K562 (cell line): Measurements from ENCODE around the gene KLRF1. TPM values are rescaled to one million over a fixed set of nuclear protein-coding genes. Genes with fewer than 3 reads are reported as not detected.

Experiments used
- ATAC-seq: fragments of 200-7000 bp; cut with Tn5 transposase; 3 replicates; pipeline ENCODE4 v1.9.1; 2020; ENCODE audit warnings: moderate library complexity
- BruUV-seq: library from RNA; stranded (reverse); fragments of 400-500 nt; replicated peaks from 2 replicates; lab custom pipeline; 2021; lab: Mats Ljungman, UMichigan
- CTCF ChIA-PET: fragments of 300-600 bp; formaldehyde crosslinking; extraction: SDS; loops from one replicate; lab custom pipeline; 2021; ENCODE audit warnings: low intra/inter-chr PET ratio; lab: Yijun Ruan, JAX
- POLR2A ChIA-PET: fragments of 300-600, 350-650 bp; sonication (Branson Sonifier 250); formaldehyde crosslinking; extraction: SDS; loops from one replicate; lab custom pipeline; 2021; ENCODE audit warnings: antibody characterized with exemption, inconsistent platforms; lab: Yijun Ruan, JAX
- DNase-seq, 4 experiments: peaks; one replicate each; pipeline versions ENCODE4 v3.0.0 to v3.0.0-alpha.2; 2011 to 2018; ENCODE audit warnings: low spot score in 3 of 4, mixed read lengths in 3 of 4; ENCODE audit errors: extremely low read depth in 1 of 4
- FAIRE-seq: peaks from 2 replicates; lab custom pipeline; 2011; peaks lifted over from hg19 to GRCh38; lab: Jason Lieb, UNC
- H2AFZ ChIP-seq: 2 replicates; pipeline ENCODE4 v1.6.0; 2011; ENCODE audit warnings: low read depth, low read length, control low read depth, inconsistent platforms
- H3K27ac ChIP-seq: fragments of 200-600 bp; 3 replicates; pipeline ENCODE4 v1.8.0; 2011; ENCODE audit warnings: low read depth, mild to moderate bottlenecking, control low read depth, inconsistent platforms, low read length, moderate library complexity, mixed read lengths; ENCODE audit errors: extremely low read depth
- H3K27me3 ChIP-seq, 2 experiments: fragments of 300-600 bp in 1 of 2; 2 replicates in 1 of 2; 3 replicates in 1 of 2; pipeline versions ENCODE4 v1.6.0 to v1.8.0; 2011; ENCODE audit warnings: inconsistent platforms in 2 of 2, low read length in 2 of 2, mild to moderate bottlenecking in 1 of 2, mixed read lengths in 1 of 2, moderate library complexity in 1 of 2; ENCODE audit not compliant: control insufficient read depth in 2 of 2, insufficient read depth in 2 of 2
- H3K36me3 ChIP-seq: fragments of 300-600 bp; 3 replicates; pipeline ENCODE4 v1.8.0; 2011; ENCODE audit warnings: mild to moderate bottlenecking, low read length, inconsistent platforms; ENCODE audit not compliant: control insufficient read depth, insufficient read depth
- H3K4me1 ChIP-seq, 2 experiments: fragments of 200-600 bp in 1 of 2; replicated peaks in 1 of 2; 2 replicates in 1 of 2; 3 replicates in 1 of 2; pipeline versions ENCODE4 v1.5.1 to v1.8.0; 2011; ENCODE audit warnings: inconsistent platforms in 2 of 2, low read length in 2 of 2, mild to moderate bottlenecking in 1 of 2, mixed read lengths in 1 of 2, moderate library complexity in 1 of 2; ENCODE audit not compliant: control insufficient read depth in 2 of 2, insufficient read depth in 2 of 2
- H3K4me2 ChIP-seq: 2 replicates; pipeline ENCODE4 v1.6.1; 2011; ENCODE audit warnings: low read length, control low read depth, inconsistent platforms, mixed read lengths; ENCODE audit not compliant: insufficient read depth
- H3K4me3 ChIP-seq: fragments of 200-600 bp; sonication (generic), shearing (Covaris generic); 2 replicates; pipeline ENCODE4 v1.5.1; 2016; ENCODE audit warnings: control low read depth, inconsistent platforms
- H3K79me2 ChIP-seq: fragments of 200-600 bp; 3 replicates; pipeline ENCODE4 v1.8.0; 2011; ENCODE audit warnings: low read length, inconsistent platforms; ENCODE audit not compliant: control insufficient read depth, insufficient read depth
- H3K9ac ChIP-seq, 2 experiments: 2 replicates each; pipeline versions ENCODE4 v1.6.0 to v1.6.1; 2011; ENCODE audit warnings: low read depth in 2 of 2, low read length in 2 of 2, control low read depth in 1 of 2, inconsistent platforms in 1 of 2, mild to moderate bottlenecking in 1 of 2, mixed read lengths in 1 of 2; ENCODE audit not compliant: insufficient read depth in 1 of 2
- H3K9me1 ChIP-seq: one replicate; pipeline ENCODE4 v1.6.0; 2011; ENCODE audit warnings: inconsistent platforms, mild to moderate bottlenecking, low read length, moderate library complexity; ENCODE audit not compliant: control insufficient read depth, insufficient read depth
- H3K9me3 ChIP-seq: replicated peaks from 2 replicates; pipeline ENCODE4 v1.5.1; 2011; ENCODE audit warnings: low read depth, low read length, inconsistent platforms; ENCODE audit not compliant: control insufficient read depth, insufficient read depth
- H4K20me1 ChIP-seq: replicated peaks from 2 replicates; pipeline ENCODE4 v1.6.1; 2011; ENCODE audit warnings: low read length, inconsistent platforms, mixed read lengths; ENCODE audit not compliant: control insufficient read depth, insufficient read depth
- CXXC5 ChIP-seq: fragments of 250-450 bp; sonication (Bioruptor Pico); IDR thresholded peaks from 2 replicates; pipeline ENCODE4 v1.8.0; 2022; ENCODE audit warnings: inconsistent platforms, mild to moderate bottlenecking, moderate library complexity
- RBM25 ChIP-seq: fragments of 200-400 bp; formaldehyde crosslinking; IDR thresholded peaks from 2 replicates; pipeline ENCODE4 v1.6.1; 2018; ENCODE audit warnings: low read length, low read depth, moderate library complexity; ENCODE audit not compliant: severe bottlenecking
- RUNX1 ChIP-seq: sonication (generic); IDR thresholded peaks from 2 replicates; pipeline ENCODE4 v1.6.1; 2016; ENCODE audit warnings: antibody characterized with exemption, low read depth
- SRF ChIP-seq, 2 experiments: fragments of 250-450, 450-650 bp in 1 of 2; sonication (Bioruptor Pico) in 1 of 2; sonication (generic) in 1 of 2; formaldehyde crosslinking; IDR thresholded peaks; 2 replicates each; pipeline versions ENCODE4 v1.5.0 to v1.5.1; 2020 to 2022; ENCODE audit warnings: mild to moderate bottlenecking in 1 of 2, missing genetic modification reagents in 1 of 2
- TAF15 ChIP-seq: fragments of 200-400 bp; formaldehyde crosslinking; IDR thresholded peaks from 2 replicates; pipeline ENCODE4 v1.6.1; 2017; ENCODE audit warnings: mild to moderate bottlenecking, low read depth, low read length, moderate library complexity
- ZEB2 ChIP-seq: fragments of 450-650 bp; IDR thresholded peaks from 2 replicates; pipeline ENCODE4 v1.6.1; 2016
- ZNF586 ChIP-seq: fragments of 450-650 bp; formaldehyde crosslinking; conservative IDR thresholded peaks from 2 replicates; pipeline ENCODE4 v1.4.0; 2020; ENCODE audit warnings: mild to moderate bottlenecking, moderate library complexity
- WGBS: fragments of 100-300 bp; shearing (Covaris generic); methylation state at CpG from one replicate; pipeline ENCODE4 v1.1.6; 2016; ENCODE audit warnings: low coverage, mixed read lengths; ENCODE audit not compliant: insufficient coverage; ENCODE audit errors: missing lambda C conversion rate; 5-methylcytosine and 5-hydroxymethylcytosine counted together
- in situ Hi-C: fragments of 300-500 bp; cut with MboI; formaldehyde crosslinking; loops from 4 replicates; pipeline ENCODE4 v1.15.0; 2018; ENCODE audit warnings: inconsistent platforms, mixed read lengths
- intact Hi-C: fragments of 100-400 bp; cut with micrococcal nuclease; formaldehyde crosslinking; loops from 2 replicates; pipeline ENCODE4 v1.14.2; 2022
- polyA plus RNA-seq, 8 experiments: library from polyadenylated mRNA; depleted of rRNA in 4 of 8; stranded (reverse) in 5 of 8; unstranded in 3 of 8; fragments of >200 nt; fragmentation: Nextera tagmentation in 2 of 8; fragmentation: Illumina TruSeq in 1 of 8; extraction: Ambion mirVana in 2 of 8; extraction: Trizol in 1 of 8; gene quantifications; 2 replicates each; pipeline versions ENCODE4 v1.2.1 to v1.2.3, GENCODE V29; 2011 to 2014; ENCODE audit warnings: inconsistent platforms in 1 of 8, missing spikeins in 1 of 8
- total RNA-seq, 7 experiments: library from RNA; depleted of rRNA in 6 of 7; stranded (reverse); fragments of >200 nt in 6 of 7; fragmentation: Illumina TruSeq in 2 of 7; extraction: Trizol in 2 of 7; gene quantifications; 2 replicates each; pipeline versions ENCODE4 v1.2.1 to v1.2.3, GENCODE V29; 2011 to 2021; ENCODE audit warnings: low replicate concordance in 1 of 7
- TF ChIP-seq, protein P1 (sequence below): fragments of 250-450 bp; sonication (Bioruptor Pico); IDR thresholded peaks from 2 replicates; pipeline ENCODE4 v1.4.0; 2020; ENCODE audit warnings: mild to moderate bottlenecking, moderate library complexity

Gene KLRF1
- total and polyA plus RNA-seq, 9 of the 15 experiments (the other 6 are each of a cell fraction or from before 2014, with no cell fraction given): 0.48 to 1.8 (median 1.1) TPM

GRCh38 chr12:9797722-9798619, 29.3 kb upstream of the KLRF1 start (continued):
- 0 out of 2 replicates have a peak, but pooled peaks have one; percentile 18 for TF ChIP-seq CXXC5
- peak; percentile 45; the same call in 1 of the 2 replicates for TF ChIP-seq ZEB2

DNA sequence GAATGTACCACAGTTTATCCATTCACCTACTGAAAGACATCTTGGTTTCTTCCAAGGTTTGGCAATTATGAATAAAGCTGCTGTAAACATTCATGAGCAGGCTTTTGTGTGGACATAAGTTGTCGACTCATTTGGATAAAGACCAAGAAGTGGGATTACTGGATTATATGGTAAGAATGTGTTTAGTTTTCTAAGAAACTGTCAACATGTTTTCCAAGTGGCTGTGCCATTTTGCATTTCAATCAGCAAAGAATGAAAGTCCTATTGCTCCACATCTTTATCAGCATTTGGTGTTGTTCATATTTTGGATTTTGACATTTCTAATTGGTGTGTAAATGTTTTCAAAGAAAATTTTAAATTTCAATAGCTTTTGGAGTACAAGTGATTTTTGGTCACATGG, 27.3 kb upstream of the KLRF1 start:
- DNase-seq: no peak
- in situ Hi-C loops: loop anchor here (5.0 to 25.0 kb wide), 2 partner anchors 48 to 337 kb away; partner anchors contain the start of gene CLEC7A
- FAIRE-seq: no peak

More for the DNA sequence above, 27.3 kb upstream of the KLRF1 start:
- CTCF ChIA-PET: interaction anchor here (0.6 to 5.8 kb wide), 2 partner anchors 50 to 161 kb away, joined by 4 to 71 read pairs; no protein-coding TSS in a partner anchor
- TF ChIP-seq RUNX1 (no peak), TAF15 (no peak), SRF (CRISPR knock-in tag; IDR thresholded peaks at IDR 0.05) (no peak), ZNF586 (CRISPR knock-in tag) (no peak), RBM25 (peak; percentile 78)
- TF ChIP-seq, protein P1, sequence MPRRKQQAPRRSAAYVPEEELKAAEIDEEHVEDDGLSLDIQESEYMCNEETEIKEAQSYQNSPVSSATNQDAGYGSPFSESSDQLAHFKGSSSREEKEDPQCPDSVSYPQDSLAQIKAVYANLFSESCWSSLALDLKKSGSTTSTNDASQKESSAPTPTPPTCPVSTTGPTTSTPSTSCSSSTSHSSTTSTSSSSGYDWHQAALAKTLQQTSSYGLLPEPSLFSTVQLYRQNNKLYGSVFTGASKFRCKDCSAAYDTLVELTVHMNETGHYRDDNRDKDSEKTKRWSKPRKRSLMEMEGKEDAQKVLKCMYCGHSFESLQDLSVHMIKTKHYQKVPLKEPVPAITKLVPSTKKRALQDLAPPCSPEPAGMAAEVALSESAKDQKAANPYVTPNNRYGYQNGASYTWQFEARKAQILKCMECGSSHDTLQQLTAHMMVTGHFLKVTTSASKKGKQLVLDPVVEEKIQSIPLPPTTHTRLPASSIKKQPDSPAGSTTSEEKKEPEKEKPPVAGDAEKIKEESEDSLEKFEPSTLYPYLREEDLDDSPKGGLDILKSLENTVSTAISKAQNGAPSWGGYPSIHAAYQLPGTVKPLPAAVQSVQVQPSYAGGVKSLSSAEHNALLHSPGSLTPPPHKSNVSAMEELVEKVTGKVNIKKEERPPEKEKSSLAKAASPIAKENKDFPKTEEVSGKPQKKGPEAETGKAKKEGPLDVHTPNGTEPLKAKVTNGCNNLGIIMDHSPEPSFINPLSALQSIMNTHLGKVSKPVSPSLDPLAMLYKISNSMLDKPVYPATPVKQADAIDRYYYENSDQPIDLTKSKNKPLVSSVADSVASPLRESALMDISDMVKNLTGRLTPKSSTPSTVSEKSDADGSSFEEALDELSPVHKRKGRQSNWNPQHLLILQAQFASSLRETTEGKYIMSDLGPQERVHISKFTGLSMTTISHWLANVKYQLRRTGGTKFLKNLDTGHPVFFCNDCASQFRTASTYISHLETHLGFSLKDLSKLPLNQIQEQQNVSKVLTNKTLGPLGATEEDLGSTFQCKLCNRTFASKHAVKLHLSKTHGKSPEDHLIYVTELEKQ (CRISPR knock-in tag): no peak
- no peaks in the 10 kb centered on the region for H3K36me3 ChIP-seq
- H3K9ac ChIP-seq: no peak overlapping the region
- no peak overlapping the region for H3K4me2 ChIP-seq
- H3K79me2 ChIP-seq: 0 out of 3 replicates have a peak, but pooled peaks cover 3% of the 10 kb centered on the region
- no TSS peak for BruUV-seq
- H3K9me1 ChIP-seq: no peaks in the 10 kb centered on the region
- no peaks in the 10 kb centered on the region for H4K20me1 ChIP-seq
- H3K27ac ChIP-seq: no peak overlapping the region
- H3K4me3 ChIP-seq: no peak overlapping the region
- 0% methylated on average over 1 of the region's 1 CpG for WGBS
- POLR2A ChIA-PET: interaction anchor here (0.5 kb wide), 1 partner anchor 14 kb away, joined by 4 read pairs; no protein-coding TSS in a partner anchor
- intact Hi-C loops: loop anchor here (5.0 kb wide), 1 partner anchor 168 kb away; no protein-coding TSS in a partner anchor
- ATAC-seq: no peak
- H3K9me3 ChIP-seq: no peaks in the 10 kb centered on the region
- H3K4me1 ChIP-seq: peaks cover 0 to 5% of the 10 kb centered on the region in 2 experiments; a peak in 2 of 5 replicates
- H2AFZ ChIP-seq: no peak overlapping the region
- no peaks in the 10 kb centered on the region for H3K27me3 ChIP-seq
